Non-pigmented ciliary epithelial cell (primary cell): Measurements from ENCODE around the gene PAPPA2.
A peak's percentile ranks its signal among the peaks of the same experiment; 100 is the strongest.
"Not testable (repeated sequence)": the region's sequence is repeated elsewhere in the genome, so short reads cannot be mapped to it uniquely, and the experiment has no call there.

Experiments
- DNase-seq: peaks from one replicate; pipeline ENCODE4 v3.0.0-alpha.2; 2010; ENCODE audit warnings: low read depth

Gene PAPPA2

DNA sequence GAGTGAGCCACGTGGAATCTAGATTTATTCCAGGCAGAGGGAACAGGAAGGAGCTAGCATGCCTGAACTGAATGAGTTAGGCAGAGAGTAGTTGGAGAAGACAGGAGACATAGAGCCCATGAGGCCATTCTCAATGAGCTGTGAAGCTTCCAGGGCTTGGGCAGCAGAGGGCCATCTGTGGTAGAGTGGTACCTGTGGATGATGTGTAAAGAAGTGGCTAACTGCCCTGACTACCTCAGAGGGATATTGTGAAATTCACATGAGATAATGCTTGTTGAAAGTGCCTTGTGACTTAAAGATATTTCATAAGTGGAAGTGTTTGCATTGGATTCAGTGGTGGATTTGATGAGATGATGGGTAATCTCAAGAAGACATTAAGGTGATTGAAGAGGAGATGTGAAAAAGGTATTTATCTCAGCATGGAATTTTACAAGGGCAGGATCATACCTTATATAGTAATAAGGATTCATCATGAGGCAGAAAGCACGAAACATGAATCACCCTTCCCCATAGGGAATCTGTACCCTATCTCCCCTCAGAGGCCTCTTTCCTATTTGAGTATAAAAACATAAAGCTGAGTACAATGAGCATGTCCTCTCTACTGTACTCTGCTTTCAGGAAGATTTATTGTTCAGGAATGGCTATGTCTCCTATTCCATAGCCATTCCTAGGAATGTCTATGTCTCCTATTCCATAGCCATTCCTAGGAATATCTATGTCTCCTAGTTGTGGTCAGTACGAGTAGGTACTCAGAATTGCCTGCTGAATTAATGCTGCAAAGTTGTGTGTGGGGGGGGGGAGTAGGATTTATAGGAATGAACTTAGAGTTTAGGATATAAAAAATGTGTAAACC lies 146.8 kb downstream of the PAPPA2 start:
- peak; percentile 1 for DNase-seq

GRCh38 chr1:176612791-176613190 lies 149.8 kb downstream of the PAPPA2 start:
- no peak for DNase-seq

- peak; percentile 6 for DNase-seq
Observed at GRCh38 chr1:176617881-176618280, 154.9 kb downstream of the PAPPA2 start.

DNA sequence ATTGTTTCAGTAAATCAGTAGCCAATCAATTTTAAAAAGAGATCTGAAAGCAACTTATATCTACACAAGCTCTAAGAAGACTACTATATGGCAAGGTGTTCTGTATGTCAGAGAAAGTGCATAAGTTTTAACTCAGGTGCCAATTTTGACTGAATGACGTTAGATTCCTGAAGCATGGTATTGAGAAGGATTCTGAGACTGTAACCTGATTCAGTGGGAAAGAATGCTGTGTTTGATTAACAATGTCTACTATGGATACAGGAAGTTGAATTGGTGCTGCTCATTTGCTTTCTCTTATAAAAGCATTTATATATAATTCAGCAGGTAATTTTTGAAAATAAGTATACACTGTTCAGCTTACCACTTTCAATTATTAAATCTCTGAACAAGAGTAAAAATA lies 156.3 kb downstream of the PAPPA2 start:
- peak; percentile 1 for DNase-seq

- no peak for DNase-seq
Observed at GRCh38 chr1:176625365-176625764, 162.4 kb downstream of the PAPPA2 start.

- no peak for DNase-seq
Observed at GRCh38 chr1:176626572-176627061, 163.6 kb downstream of the PAPPA2 start.

GRCh38 chr1:176628775-176629174 lies 165.8 kb downstream of the PAPPA2 start:
- DNase-seq: no peak

- DNase-seq: not testable (repeated sequence)
Observed at GRCh38 chr1:176634733-176635132, 171.8 kb downstream of the PAPPA2 start.

- no peak for DNase-seq
Observed at GRCh38 chr1:176638713-176639526, 175.9 kb downstream of the PAPPA2 start.

DNA sequence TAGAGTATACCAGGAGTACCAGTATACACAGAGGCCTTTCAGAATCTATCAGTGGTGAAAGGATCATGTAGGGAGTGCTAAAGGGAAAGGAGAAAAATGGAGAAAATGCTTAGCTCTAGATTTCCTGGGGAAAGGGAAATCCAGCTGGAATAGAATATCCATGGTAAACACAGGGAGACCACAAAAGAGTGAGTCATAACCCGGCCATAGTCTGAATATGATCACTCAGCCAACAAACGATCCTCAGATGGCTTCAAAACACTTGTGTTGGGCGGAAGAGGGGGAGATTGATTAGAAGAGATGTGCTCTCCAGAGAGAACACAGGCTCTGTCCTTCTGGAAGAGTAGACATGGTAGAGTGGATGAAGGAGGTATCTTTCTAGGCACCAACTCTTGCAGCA lies 180.6 kb downstream of the PAPPA2 start:
- peak; percentile 36 for DNase-seq

- DNase-seq: no peak
Observed at GRCh38 chr1:176648556-176648955, 185.6 kb downstream of the PAPPA2 start.

DNA sequence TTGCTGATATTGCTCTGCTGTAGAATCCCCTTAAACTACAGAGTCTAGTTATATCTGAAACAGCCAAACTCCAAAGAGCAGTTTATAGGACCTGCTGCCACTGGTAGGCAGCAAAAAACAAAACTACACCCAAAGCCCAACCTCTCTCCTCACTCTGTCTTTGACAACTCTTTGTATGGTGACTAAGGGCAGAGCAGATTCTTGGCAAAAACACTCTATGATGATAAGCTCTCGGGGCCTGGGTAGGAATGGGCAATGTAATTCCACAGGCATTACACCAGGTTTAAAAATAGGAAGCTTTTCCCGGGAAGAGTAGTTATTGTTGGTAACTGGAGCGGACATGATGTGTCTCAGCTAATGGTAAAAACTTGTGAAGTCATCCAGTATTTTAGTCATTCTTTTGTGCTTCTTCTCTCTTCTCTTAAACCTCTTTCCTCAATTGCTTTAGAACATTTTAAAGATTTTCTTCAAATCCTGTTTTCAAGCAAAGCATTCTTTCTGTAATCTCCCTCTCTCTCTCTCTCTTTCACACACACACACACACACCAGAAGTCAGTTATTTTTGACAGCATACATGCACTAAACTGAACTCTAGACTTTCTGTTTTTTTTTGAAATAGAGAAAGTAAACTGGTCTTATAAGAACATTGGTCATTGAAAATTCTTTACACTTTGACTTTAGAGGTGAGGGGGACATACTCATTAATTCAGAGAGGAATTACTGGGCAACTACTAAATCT lies 193.5 kb downstream of the PAPPA2 start:
- DNase-seq: peak; percentile 87

DNA sequence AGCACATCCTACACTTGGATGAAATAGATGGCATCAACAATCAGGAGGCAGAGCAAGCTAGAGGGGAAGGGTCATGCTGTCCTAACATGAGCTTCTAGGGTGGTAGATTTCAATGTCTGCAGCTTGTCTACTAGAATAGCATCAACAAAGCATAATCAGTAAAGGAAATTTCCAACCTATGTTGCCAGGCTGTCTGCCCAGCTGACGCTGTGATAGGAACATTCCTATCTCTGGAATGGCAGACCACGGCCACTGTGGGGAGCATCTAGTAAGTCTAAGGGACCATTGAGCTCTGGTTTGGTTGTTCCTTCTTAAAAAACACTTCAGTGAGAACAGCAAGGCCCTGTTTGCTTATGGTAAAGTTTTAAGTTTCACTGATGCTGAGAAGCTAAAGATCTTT lies 206.8 kb downstream of the PAPPA2 start:
- DNase-seq: no peak

- no peak for DNase-seq
Observed at GRCh38 chr1:176670853-176671252, 207.9 kb downstream of the PAPPA2 start.

GRCh38 chr1:176682830-176683535 lies 220.0 kb downstream of the PAPPA2 start:
- DNase-seq: no peak

DNA sequence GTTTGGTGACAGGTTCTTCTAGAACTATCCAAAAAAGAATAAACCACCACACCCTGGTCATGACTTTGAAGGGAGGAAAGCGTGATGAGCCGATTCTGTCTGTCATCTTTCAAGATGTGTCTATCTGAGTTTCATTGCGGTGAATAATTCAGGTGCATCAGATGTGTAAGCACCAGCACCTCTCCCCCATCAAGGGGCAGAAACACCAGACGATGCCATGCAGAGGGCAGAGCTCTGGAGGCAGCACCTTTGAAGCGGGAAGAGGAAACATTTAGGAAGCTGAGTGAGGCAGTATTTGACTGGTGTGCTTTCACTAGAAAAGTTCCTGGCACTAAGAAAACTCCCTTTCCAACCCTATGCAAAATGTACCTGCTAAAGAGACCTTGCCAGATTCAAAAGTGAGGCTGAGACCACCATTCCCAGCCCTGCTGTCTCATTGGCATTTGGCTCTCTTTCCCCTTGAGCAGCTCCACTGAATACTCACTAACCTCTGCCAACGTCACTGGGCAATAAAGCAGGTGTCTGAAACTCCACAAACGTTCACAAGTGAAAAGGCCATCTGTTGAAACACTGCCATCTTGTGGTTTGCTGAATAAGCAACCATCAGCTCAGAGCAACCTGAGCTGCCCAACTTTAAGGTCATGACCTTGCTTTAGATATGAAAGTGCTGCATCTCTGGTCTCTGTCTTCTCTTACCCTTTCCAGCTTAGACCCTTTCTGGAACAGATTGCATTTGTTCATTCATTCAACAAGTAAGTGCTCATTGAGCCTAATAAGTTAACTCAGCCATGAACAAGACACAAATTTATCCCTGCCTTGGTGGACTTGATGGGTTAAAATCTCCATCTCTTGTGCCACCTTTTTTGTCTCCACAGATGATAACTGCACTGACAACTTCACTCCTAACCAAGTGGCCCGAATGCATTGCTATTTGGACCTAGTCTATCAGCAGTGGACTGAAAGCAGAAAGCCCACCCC lies 228.6 kb downstream of the PAPPA2 start:
- no peak for DNase-seq

- no peak for DNase-seq
Observed at GRCh38 chr1:176692431-176692830, 229.5 kb downstream of the PAPPA2 start.

- DNase-seq: no peak
Observed at GRCh38 chr1:176692988-176693696, 230.2 kb downstream of the PAPPA2 start.

DNA sequence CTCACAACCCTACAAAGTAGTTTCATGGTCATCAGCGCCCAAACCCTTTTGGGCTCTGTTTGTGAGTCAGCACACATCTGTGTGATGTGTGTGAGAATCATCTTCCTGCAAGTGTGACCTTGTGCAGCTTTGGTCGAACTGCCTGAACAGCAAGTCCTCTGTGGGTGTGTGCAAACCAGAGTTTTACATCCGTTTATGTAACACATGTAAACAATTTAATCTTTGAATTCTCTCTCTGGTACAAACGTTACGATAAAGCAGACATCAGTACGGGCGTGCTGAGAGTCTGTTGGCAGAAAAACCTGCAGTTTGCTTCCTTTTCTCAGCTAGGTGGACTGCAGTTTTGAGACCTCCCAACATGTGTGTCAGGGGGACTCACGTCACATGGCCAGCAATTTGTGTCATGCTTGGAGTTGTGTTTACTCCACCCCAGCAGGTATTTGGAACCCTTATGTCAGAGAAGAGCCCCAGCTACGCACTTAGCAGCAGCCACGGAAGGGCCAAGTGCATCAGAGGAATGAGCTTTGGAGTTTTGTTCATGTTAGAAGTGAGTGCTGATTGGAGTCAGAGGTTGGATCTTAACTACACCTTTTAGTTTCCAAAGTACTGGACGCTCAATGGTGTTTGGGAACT lies 230.8 kb downstream of the PAPPA2 start:
- DNase-seq: no peak
